ENCODE measurements around the gene P4HA2.

P4HA2 gene

DNA sequence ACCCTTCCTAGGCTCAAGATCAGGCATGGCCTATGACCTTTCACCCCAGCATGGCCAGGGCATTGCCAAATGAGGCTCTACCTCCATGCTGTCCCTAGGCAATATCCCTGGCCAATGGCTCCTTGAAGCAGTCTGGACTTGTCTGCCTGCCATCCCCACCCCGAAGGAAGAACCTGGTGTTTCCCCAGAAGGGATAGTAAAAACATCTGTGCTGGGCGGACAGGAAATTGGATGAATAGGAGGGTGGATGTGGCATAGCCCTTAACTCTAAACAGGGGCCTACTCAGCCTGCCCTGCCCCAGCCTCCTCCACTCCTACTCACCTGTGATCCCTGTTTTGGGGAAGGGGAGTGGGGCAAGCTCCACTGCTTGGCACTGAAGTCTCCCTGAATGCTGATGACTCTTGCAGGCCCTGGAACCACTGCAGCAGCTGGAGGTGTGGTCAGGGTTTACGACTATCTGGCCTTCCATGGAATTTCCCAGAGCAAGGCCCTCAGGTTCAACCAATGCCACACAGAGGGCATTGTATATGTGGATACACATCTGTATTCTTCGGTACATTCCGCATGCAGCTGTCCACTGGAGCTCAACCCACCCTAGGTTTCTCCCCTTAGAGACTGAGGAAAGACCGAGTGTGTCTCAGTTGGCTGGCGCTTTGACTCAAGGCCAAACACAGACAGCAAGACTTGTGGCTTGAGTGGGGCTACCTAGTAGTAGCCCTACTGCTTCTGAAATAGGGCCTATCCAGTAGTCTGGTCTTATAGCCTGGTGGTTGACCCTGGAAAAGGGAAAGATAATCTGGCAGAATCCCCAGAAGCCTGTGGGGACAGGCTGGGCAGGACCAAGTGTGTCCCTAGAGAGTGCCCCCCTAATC, 6.4 kb upstream of the P4HA2 start:
- Histone ChIP-seq H3K4me1 (ENCODE audit: low read length) (no peaks in the 10 kb centered on the region), H3K27ac (ENCODE audit: low read length) (no peak overlapping the region), H3K36me3 (replicated peaks; ENCODE audit: insufficient read depth, low read length) (no peaks in the 10 kb centered on the region), H2AFZ (ENCODE audit: low read length) (no peak overlapping the region), H3K4me3 (ENCODE audit: low read length) (no peak overlapping the region), H3K9ac (ENCODE audit: low read length) (no peak overlapping the region), H3K4me2 (ENCODE audit: low read depth, low read length) (no peak overlapping the region), H4K20me1 (ENCODE audit: insufficient read depth, low read length) (no peaks in the 10 kb centered on the region), H3K9me3 (replicated peaks; ENCODE audit: insufficient read depth, low read length) (no peaks in the 10 kb centered on the region), H3K27me3 (replicated peaks; ENCODE audit: insufficient read depth, low read length) (no peaks in the 10 kb centered on the region), H3K79me2 (ENCODE audit: low read length) (no peaks in the 10 kb centered on the region), H3K9me2 (replicated peaks; ENCODE audit: insufficient read depth, low read length) (no peaks in the 10 kb centered on the region), H3F3A (ENCODE audit: insufficient read depth, low read length) (no peaks in the 10 kb centered on the region)
- TF ChIP-seq, protein P1, sequence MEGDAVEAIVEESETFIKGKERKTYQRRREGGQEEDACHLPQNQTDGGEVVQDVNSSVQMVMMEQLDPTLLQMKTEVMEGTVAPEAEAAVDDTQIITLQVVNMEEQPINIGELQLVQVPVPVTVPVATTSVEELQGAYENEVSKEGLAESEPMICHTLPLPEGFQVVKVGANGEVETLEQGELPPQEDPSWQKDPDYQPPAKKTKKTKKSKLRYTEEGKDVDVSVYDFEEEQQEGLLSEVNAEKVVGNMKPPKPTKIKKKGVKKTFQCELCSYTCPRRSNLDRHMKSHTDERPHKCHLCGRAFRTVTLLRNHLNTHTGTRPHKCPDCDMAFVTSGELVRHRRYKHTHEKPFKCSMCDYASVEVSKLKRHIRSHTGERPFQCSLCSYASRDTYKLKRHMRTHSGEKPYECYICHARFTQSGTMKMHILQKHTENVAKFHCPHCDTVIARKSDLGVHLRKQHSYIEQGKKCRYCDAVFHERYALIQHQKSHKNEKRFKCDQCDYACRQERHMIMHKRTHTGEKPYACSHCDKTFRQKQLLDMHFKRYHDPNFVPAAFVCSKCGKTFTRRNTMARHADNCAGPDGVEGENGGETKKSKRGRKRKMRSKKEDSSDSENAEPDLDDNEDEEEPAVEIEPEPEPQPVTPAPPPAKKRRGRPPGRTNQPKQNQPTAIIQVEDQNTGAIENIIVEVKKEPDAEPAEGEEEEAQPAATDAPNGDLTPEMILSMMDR (IDR thresholded peaks at IDR 0.05; ENCODE audit: low read length), result no peak
- TF ChIP-seq EZH2 (optimal IDR thresholded peaks at IDR 0.05; ENCODE audit: low read depth, low read length) (no peak), EZH2phosphoT487 (IDR thresholded peaks at IDR 0.05; ENCODE audit: low read length) (no peak)
- DNase-seq, result no peak

DNA sequence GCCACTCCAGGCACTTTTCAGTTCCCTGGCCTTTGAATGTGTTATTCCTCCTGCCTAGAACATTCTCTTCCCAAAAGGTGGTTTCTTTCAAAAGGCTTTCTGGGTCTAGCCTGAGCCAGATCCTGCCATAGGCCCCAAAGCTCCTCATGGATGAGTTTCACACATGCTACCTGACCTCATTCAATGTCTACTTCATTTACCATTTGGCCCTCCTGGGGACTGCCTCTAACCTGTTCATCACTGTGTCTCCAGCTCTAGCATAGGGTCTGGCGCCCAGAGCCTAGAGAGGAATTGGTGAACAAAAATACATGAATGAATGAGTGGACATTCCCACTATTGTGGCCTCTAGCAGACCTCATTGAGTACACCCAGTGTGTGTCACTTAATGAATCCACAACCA, 5.4 kb upstream of the P4HA2 start:
- Histone ChIP-seq H3F3A (ENCODE audit: insufficient read depth, low read length) (no peaks in the 10 kb centered on the region), H3K4me3 (ENCODE audit: low read length) (no peak overlapping the region), H3K27me3 (replicated peaks; ENCODE audit: insufficient read depth, low read length) (no peaks in the 10 kb centered on the region), H3K27ac (ENCODE audit: low read length) (no peak overlapping the region), H3K9me3 (replicated peaks; ENCODE audit: insufficient read depth, low read length) (no peaks in the 10 kb centered on the region), H4K20me1 (ENCODE audit: insufficient read depth, low read length) (no peaks in the 10 kb centered on the region), H3K79me2 (ENCODE audit: low read length) (no peaks in the 10 kb centered on the region), H2AFZ (ENCODE audit: low read length) (no peak overlapping the region), H3K4me1 (ENCODE audit: low read length) (no peaks in the 10 kb centered on the region), H3K9ac (ENCODE audit: low read length) (no peak overlapping the region), H3K9me2 (replicated peaks; ENCODE audit: insufficient read depth, low read length) (no peaks in the 10 kb centered on the region), H3K4me2 (ENCODE audit: low read depth, low read length) (no peak overlapping the region), H3K36me3 (replicated peaks; ENCODE audit: insufficient read depth, low read length) (no peaks in the 10 kb centered on the region)
- no peak for DNase-seq
- TF ChIP-seq EZH2 (optimal IDR thresholded peaks at IDR 0.05; ENCODE audit: low read depth, low read length), result no peak
- no peak for TF ChIP-seq EZH2phosphoT487 (IDR thresholded peaks at IDR 0.05; ENCODE audit: low read length)
- TF ChIP-seq, protein P1 (IDR thresholded peaks at IDR 0.05; ENCODE audit: low read length), result no peak

DNA sequence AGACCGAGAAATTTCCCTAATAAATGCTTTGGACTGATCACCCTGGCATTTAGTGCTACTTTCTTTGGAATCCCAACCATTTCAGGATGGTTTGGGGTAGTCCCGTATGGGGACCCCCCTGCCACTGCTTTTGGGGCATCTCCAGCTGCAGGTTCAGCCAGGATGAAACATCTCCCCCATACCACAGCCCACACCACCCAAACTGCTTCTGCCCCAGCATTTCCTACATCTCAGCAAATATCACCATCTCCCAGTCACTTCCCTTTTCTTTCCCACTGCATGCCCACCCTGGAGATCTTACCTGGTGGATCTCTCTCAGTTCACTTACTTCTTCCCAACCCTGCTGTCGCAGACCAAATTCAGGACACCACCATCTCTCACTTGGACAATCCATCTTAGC, 4.8 kb upstream of the P4HA2 start:
- Histone ChIP-seq H3K27ac (ENCODE audit: low read length) (no peak overlapping the region), H2AFZ (ENCODE audit: low read length) (no peak overlapping the region)

More for the DNA sequence above, 4.8 kb upstream of the P4HA2 start:
- H3K4me2 ChIP-seq (ENCODE audit: low read depth, low read length), result no peak overlapping the region
- no peaks in the 10 kb centered on the region for H3K9me3 ChIP-seq (replicated peaks; ENCODE audit: insufficient read depth, low read length)
- no peaks in the 10 kb centered on the region for H3K27me3 ChIP-seq (replicated peaks; ENCODE audit: insufficient read depth, low read length)
- H3K4me1 ChIP-seq (ENCODE audit: low read length), result no peaks in the 10 kb centered on the region
- no peaks in the 10 kb centered on the region for H3K9me2 ChIP-seq (replicated peaks; ENCODE audit: insufficient read depth, low read length)
- H3K4me3 ChIP-seq (ENCODE audit: low read length), result no peak overlapping the region
- DNase-seq, result no peak
- H3K79me2 ChIP-seq (ENCODE audit: low read length), result no peaks in the 10 kb centered on the region
- H3K36me3 ChIP-seq (replicated peaks; ENCODE audit: insufficient read depth, low read length), result no peaks in the 10 kb centered on the region
- H4K20me1 ChIP-seq (ENCODE audit: insufficient read depth, low read length), result no peaks in the 10 kb centered on the region
- H3K9ac ChIP-seq (ENCODE audit: low read length), result no peak overlapping the region
- TF ChIP-seq, protein P1 (IDR thresholded peaks at IDR 0.05; ENCODE audit: low read length), result no peak
- no peak for TF ChIP-seq EZH2phosphoT487 (IDR thresholded peaks at IDR 0.05; ENCODE audit: low read length)
- TF ChIP-seq EZH2 (optimal IDR thresholded peaks at IDR 0.05; ENCODE audit: low read depth, low read length), result no peak
- no peaks in the 10 kb centered on the region for H3F3A ChIP-seq (ENCODE audit: insufficient read depth, low read length)

Data from MM.1S (cell line).